Mesenchymal stem cell (in vitro differentiated cells and primary cell): ENCODE measurements around the gene KCNAB2.

ENCODE experiments used
- DNase-seq: peaks from one replicate; pipeline ENCODE4 v3.0.0-alpha.2; 2013
- H2AFZ ChIP-seq: one replicate; pipeline ENCODE4 v1.6.1; 2013; ENCODE audit warnings: low read depth, mild to moderate bottlenecking, control low read depth, inconsistent platforms, low read length, moderate library complexity
- H2AK5ac ChIP-seq: 2 replicates; pipeline ENCODE4 v1.6.1; 2013; ENCODE audit warnings: low read length, moderate library complexity, mild to moderate bottlenecking, inconsistent platforms; ENCODE audit not compliant: severe bottlenecking
- H2BK120ac ChIP-seq: one replicate; pipeline ENCODE4 v1.6.1; 2013; ENCODE audit warnings: low read depth, mild to moderate bottlenecking, inconsistent platforms, low read length, moderate library complexity
- H2BK12ac ChIP-seq, 2 experiments: one replicate each; pipeline ENCODE4 v1.6.1; 2013; ENCODE audit warnings: inconsistent platforms in 2 of 2, low read length in 2 of 2, mild to moderate bottlenecking in 2 of 2, moderate library complexity in 2 of 2, control low read depth in 1 of 2
- H2BK15ac ChIP-seq: one replicate; pipeline ENCODE4 v1.6.1; 2013; ENCODE audit warnings: mild to moderate bottlenecking, low read depth, inconsistent platforms; ENCODE audit not compliant: poor library complexity, severe bottlenecking
- H2BK5ac ChIP-seq: 2 replicates; pipeline ENCODE4 v1.6.1; 2013; ENCODE audit warnings: low read depth, mild to moderate bottlenecking, low read length, control low read depth, inconsistent platforms; ENCODE audit not compliant: poor library complexity, severe bottlenecking
- H3K14ac ChIP-seq, 2 experiments: one replicate each; pipeline ENCODE4 v1.6.1; 2013; ENCODE audit warnings: inconsistent platforms in 2 of 2, low read length in 2 of 2, control low read depth in 1 of 2, mild to moderate bottlenecking in 1 of 2, moderate library complexity in 1 of 2
- H3K18ac ChIP-seq, 2 experiments: one replicate each; pipeline ENCODE4 v1.6.1; 2013; ENCODE audit warnings: inconsistent platforms in 2 of 2, low read length in 2 of 2, control low read depth in 1 of 2, low read depth in 1 of 2, mild to moderate bottlenecking in 1 of 2
- H3K23ac ChIP-seq, 2 experiments: one replicate each; pipeline ENCODE4 v1.6.1; 2013; ENCODE audit warnings: inconsistent platforms in 2 of 2, low read length in 2 of 2, mild to moderate bottlenecking in 2 of 2, moderate library complexity in 2 of 2, control low read depth in 1 of 2
- H3K27ac ChIP-seq: 2 replicates; pipeline ENCODE4 v1.5.1; 2013; ENCODE audit warnings: mild to moderate bottlenecking, moderate library complexity, low read length, control low read depth, inconsistent platforms; ENCODE audit not compliant: poor library complexity, severe bottlenecking
- H3K27me3 ChIP-seq, 2 experiments: 2 replicates each; pipeline versions ENCODE4 v1.6.1 to v1.7.0; 2013; ENCODE audit warnings: low read length in 2 of 2, mild to moderate bottlenecking in 2 of 2, moderate library complexity in 2 of 2, control low read depth in 1 of 2, inconsistent platforms in 1 of 2; ENCODE audit not compliant: control insufficient read depth in 1 of 2, insufficient read depth in 1 of 2
- H3K36me3 ChIP-seq, 2 experiments: 2 replicates each; pipeline versions ENCODE4 v1.6.1 to v1.7.0; 2013; ENCODE audit warnings: low read length in 2 of 2, control low read depth in 1 of 2, inconsistent platforms in 1 of 2, low read depth in 1 of 2, mild to moderate bottlenecking in 1 of 2; ENCODE audit not compliant: insufficient read depth in 2 of 2, control insufficient read depth in 1 of 2
- H3K4ac ChIP-seq, 2 experiments: one replicate each; pipeline ENCODE4 v1.6.1; 2013; ENCODE audit warnings: inconsistent platforms in 2 of 2, low read length in 2 of 2, mild to moderate bottlenecking in 2 of 2, moderate library complexity in 2 of 2, control low read depth in 1 of 2, low read depth in 1 of 2
- H3K4me1 ChIP-seq: 2 replicates; pipeline ENCODE4 v1.6.1; 2013; ENCODE audit warnings: low read depth, low read length, control low read depth; ENCODE audit not compliant: control insufficient read depth, insufficient read depth
- H3K4me2 ChIP-seq: 2 replicates; pipeline ENCODE4 v1.6.1; 2013; ENCODE audit warnings: low read length, mild to moderate bottlenecking, inconsistent platforms; ENCODE audit not compliant: poor library complexity, severe bottlenecking
- H3K4me3 ChIP-seq, 2 experiments: 2 replicates each; pipeline versions ENCODE4 v1.5.1 to v1.7.0; 2013; ENCODE audit warnings: low read length in 2 of 2, mild to moderate bottlenecking in 2 of 2, control low read depth in 1 of 2, low read depth in 1 of 2; ENCODE audit not compliant: insufficient read depth in 1 of 2
- H3K79me1 ChIP-seq: replicated peaks from 2 replicates; pipeline ENCODE4 v1.6.1; 2013; ENCODE audit warnings: mild to moderate bottlenecking, control low read depth, low read length, inconsistent platforms; ENCODE audit not compliant: poor library complexity, severe bottlenecking
- H3K9ac ChIP-seq: 2 replicates; pipeline ENCODE4 v1.7.0; 2013; ENCODE audit warnings: mild to moderate bottlenecking, low read length, moderate library complexity
- H3K9me3 ChIP-seq: 2 replicates; pipeline ENCODE4 v1.7.0; 2013; ENCODE audit warnings: mild to moderate bottlenecking, low read length; ENCODE audit not compliant: control insufficient read depth
- H4K8ac ChIP-seq: one replicate; pipeline ENCODE4 v1.6.1; 2013; ENCODE audit warnings: inconsistent platforms, mild to moderate bottlenecking, low read length, moderate library complexity
- H4K91ac ChIP-seq: one replicate; pipeline ENCODE4 v1.6.1; 2013; ENCODE audit warnings: mild to moderate bottlenecking, low read length, inconsistent platforms
- WGBS: methylation state at CpG from one replicate; pipeline ENCODE4 v1.1.7; 2013; ENCODE audit warnings: mixed read lengths; 5-methylcytosine and 5-hydroxymethylcytosine counted together

The KCNAB2 gene

DNA sequence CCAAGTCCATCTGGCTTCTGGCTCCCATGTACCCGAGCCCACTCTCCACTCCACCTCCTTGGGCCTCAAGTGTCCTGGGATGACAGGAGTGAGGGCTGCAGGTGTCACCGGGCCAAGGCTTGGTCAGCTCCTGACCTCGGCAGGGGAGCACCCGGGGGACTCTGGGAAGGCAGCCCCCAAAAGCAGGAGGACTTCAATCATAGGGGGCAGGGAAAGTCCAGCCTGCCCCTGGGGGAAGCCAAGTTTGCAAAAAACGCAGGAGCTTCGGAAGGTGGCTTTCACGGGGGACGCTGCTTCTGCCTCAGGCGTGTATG lies 56.8 kb downstream of the KCNAB2 start:
- no peak overlapping the region for H2BK5ac ChIP-seq
- H3K79me1 ChIP-seq = no peaks in the 10 kb centered on the region
- H3K4me2 ChIP-seq = no peak overlapping the region
- no peak overlapping the region for H3K4me3 ChIP-seq
- H3K23ac ChIP-seq = no peak overlapping the region
- no peak overlapping the region for H4K8ac ChIP-seq
- H3K4ac ChIP-seq = no peak overlapping the region
- no peak overlapping the region for H2AK5ac ChIP-seq
- no peak overlapping the region for H2BK120ac ChIP-seq
- no peak overlapping the region for H2AFZ ChIP-seq
- H3K27ac ChIP-seq = no peak overlapping the region
- WGBS = 92% methylated on average over 9 of the region's 9 CpGs
- H3K27me3 ChIP-seq = peaks cover 0 to 49% of the 10 kb centered on the region in 2 experiments
- H3K14ac ChIP-seq = no peak overlapping the region
- no peak for DNase-seq
- no peak overlapping the region for H3K18ac ChIP-seq
- no peak overlapping the region for H3K9ac ChIP-seq
- H3K4me1 ChIP-seq = peaks cover 1% of the 10 kb centered on the region
- no peaks in the 10 kb centered on the region for H3K9me3 ChIP-seq
- H3K36me3 ChIP-seq = no peaks in the 10 kb centered on the region
- H4K91ac ChIP-seq = no peak overlapping the region
- H2BK12ac ChIP-seq = no peak overlapping the region
- no peak overlapping the region for H2BK15ac ChIP-seq

DNA sequence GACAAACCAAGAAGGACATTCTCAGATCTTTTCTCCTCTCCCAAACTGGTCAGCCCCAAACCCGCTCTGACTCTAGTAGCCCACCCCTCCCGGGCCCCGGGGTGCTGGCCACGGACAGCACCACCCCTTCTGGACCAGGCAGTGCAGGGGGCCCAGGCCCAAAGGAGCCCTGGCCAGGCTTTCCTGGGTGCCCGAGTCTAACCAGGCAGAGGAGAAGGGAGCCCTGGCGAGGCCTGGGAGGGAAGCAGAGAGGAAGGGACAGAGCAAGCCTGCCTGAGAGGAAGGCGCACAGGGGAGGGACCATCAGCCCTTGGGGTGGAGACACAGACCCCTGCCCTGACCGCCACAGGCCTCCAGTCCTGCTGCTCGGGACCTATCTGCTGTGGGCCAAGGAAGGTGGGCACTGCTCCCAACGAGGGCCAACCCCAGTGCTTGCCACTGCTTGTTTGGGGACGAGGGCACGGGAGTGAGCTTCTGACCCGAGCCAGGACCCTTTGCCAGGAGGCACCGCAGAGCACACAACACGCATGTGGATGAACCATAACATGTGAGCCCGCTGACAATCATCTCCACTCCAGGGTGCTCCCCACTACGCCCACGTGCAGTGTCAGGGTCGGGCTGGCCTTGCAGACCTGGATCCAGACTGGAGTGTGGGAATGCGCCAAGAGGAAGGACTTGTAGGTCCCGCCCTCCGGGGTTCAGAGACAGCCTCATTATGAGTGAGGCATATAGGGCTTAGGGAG lies 57.6 kb downstream of the KCNAB2 start:
- H3K9ac ChIP-seq = no peak overlapping the region
- no peak overlapping the region for H2AFZ ChIP-seq
- 81% methylated on average over 21 of the region's 22 CpGs for WGBS
- no peaks in the 10 kb centered on the region for H3K9me3 ChIP-seq
- H3K18ac ChIP-seq = no peak overlapping the region
- no peak overlapping the region for H4K8ac ChIP-seq
- no peaks in the 10 kb centered on the region for H3K79me1 ChIP-seq
- H3K4me3 ChIP-seq = no peak overlapping the region
- H3K14ac ChIP-seq = no peak overlapping the region
- H3K23ac ChIP-seq = no peak overlapping the region
- no peaks in the 10 kb centered on the region for H3K36me3 ChIP-seq
- H2BK120ac ChIP-seq = no peak overlapping the region
- H3K4me1 ChIP-seq = peaks cover 1% of the 10 kb centered on the region
- H3K27me3 ChIP-seq = peaks cover 0 to 54% of the 10 kb centered on the region in 2 experiments
- no peak overlapping the region for H2AK5ac ChIP-seq
- H2BK15ac ChIP-seq = no peak overlapping the region
- H2BK5ac ChIP-seq = no peak overlapping the region
- H2BK12ac ChIP-seq = no peak overlapping the region
- H3K27ac ChIP-seq = no peak overlapping the region
- H3K4ac ChIP-seq = no peak overlapping the region
- DNase-seq = no peak
- H3K4me2 ChIP-seq = no peak overlapping the region
- no peak overlapping the region for H4K91ac ChIP-seq

DNA sequence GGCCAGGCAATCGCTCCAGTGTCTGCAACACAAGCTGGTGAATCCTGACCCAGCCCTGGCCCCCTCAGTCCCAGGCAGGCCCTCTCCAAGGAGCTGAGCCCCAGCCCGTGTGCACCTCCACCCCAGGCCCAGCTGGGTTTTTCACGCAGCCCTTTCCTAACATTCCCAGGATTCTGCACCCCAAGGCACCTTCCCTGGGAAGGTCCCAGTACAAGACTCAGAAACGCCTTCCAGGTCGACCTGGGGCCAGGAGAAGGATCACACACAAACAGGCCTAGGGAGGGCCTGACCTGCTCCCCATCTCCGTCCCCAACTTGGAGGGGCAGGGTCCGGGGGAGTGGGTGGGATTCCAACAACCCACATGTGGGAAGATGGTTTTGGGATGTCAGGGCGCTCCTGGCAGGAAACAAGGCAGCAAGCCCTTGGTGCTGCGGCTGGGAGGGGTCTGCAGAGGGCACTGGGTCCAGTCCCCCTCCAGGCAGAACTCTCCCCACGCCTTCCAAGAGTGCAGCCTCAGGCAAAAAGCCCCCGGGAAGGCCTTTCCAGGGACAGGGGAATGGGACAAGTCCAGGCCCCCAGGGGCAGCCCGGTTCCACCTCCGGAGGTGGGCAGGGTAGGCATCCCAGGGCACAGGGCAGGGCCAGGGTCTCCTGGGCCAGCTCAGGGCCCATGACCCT lies 58.3 kb downstream of the KCNAB2 start:
- Histone ChIP-seq H4K91ac (no peak overlapping the region), H3K9me3 (no peaks in the 10 kb centered on the region), H2AFZ (no peak overlapping the region), H3K4me1 (peaks cover 2% of the 10 kb centered on the region), H2AK5ac (no peak overlapping the region), H3K79me1 (no peaks in the 10 kb centered on the region), H3K4ac (no peak overlapping the region), H3K23ac (no peak overlapping the region), H3K36me3 (no peaks in the 10 kb centered on the region), H3K9ac (no peak overlapping the region), H3K4me3 (no peak overlapping the region), H3K18ac (no peak overlapping the region), H2BK12ac (no peak overlapping the region), H3K27ac (no peak overlapping the region), H2BK15ac (no peak overlapping the region), H4K8ac (no peak overlapping the region), H2BK120ac (no peak overlapping the region), H3K27me3 (peaks cover 0 to 61% of the 10 kb centered on the region in 2 experiments), H3K14ac (no peak overlapping the region), H3K4me2 (no peak overlapping the region), H2BK5ac (no peak overlapping the region)
- no peak for DNase-seq
- WGBS = 79% methylated on average over 12 of the region's 13 CpGs

DNA sequence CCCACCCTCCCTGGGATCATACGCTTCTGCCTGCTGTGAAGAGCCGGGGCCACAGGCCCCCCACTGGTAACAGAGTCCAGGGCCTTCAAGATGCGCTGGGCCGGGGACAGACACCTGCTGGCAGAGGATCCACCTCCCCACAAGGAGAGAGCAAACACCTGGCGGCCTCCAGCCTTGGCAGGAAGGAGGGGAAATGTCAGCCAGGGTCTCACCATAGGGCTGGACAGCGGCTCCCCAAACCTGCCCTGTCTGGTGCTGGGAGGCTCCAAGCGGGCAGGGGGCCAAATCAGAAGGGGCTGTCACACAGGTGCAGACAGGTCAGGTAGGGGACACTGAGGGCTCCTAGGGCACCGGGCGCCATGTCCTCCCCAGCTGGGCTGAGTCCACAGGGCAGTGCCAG lies 58.9 kb downstream of the KCNAB2 start:
- Histone ChIP-seq H3K27ac (no peak overlapping the region), H2BK5ac (no peak overlapping the region), H2BK15ac (no peak overlapping the region), H3K9ac (no peak overlapping the region), H3K4me2 (no peak overlapping the region), H3K14ac (no peak overlapping the region), H3K18ac (no peak overlapping the region), H3K4ac (no peak overlapping the region), H3K23ac (no peak overlapping the region), H4K8ac (no peak overlapping the region), H2BK12ac (no peak overlapping the region), H3K4me3 (no peak overlapping the region), H3K27me3 (peaks cover 0 to 67% of the 10 kb centered on the region in 2 experiments), H3K9me3 (no peaks in the 10 kb centered on the region), H3K79me1 (no peaks in the 10 kb centered on the region), H2BK120ac (no peak overlapping the region), H2AFZ (no peak overlapping the region), H4K91ac (peak overlapping the region; percentile 10), H3K4me1 (peaks cover 5% of the 10 kb centered on the region), H2AK5ac (no peak overlapping the region), H3K36me3 (no peaks in the 10 kb centered on the region)
- DNase-seq = no peak
- 91% methylated on average over 9 of the region's 9 CpGs for WGBS
